HG03108 (cell line): ENCODE results near the gene GRIA4.
A peak's percentile ranks its signal among the peaks of the same experiment; 100 is the strongest.
"Not testable (repeated sequence)": the region's sequence is repeated elsewhere in the genome, so short reads cannot be mapped to it uniquely, and the experiment has no call there.

Experiments
- ATAC-seq: cut with Tn5 transposase; IDR thresholded peaks from one replicate; pipeline ENCODE4 v1.9.1; 2021; ENCODE audit warnings: moderate library complexity; ENCODE audit not compliant: unreplicated experiment

The GRIA4 gene

DNA sequence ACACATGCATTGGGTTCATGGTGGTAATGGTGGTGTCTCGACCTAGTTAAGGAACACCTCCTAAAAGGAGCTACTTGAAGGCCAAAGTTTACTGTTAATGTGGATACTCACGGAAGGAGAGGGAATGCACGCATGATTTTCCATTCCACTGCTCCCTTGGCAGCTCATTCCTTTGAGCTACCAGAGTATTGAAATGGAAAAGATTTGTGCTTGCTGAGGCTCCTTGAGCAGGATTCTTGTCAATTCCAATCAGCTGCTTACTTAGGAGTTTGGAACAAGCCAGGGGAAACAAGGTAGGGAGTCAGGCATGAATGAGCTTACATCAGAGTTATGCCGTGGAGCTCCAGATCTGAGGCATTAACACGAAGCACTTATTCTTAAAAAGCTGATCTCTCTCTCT is 108.8 kb downstream of the GRIA4 start:
- no peak for ATAC-seq

DNA sequence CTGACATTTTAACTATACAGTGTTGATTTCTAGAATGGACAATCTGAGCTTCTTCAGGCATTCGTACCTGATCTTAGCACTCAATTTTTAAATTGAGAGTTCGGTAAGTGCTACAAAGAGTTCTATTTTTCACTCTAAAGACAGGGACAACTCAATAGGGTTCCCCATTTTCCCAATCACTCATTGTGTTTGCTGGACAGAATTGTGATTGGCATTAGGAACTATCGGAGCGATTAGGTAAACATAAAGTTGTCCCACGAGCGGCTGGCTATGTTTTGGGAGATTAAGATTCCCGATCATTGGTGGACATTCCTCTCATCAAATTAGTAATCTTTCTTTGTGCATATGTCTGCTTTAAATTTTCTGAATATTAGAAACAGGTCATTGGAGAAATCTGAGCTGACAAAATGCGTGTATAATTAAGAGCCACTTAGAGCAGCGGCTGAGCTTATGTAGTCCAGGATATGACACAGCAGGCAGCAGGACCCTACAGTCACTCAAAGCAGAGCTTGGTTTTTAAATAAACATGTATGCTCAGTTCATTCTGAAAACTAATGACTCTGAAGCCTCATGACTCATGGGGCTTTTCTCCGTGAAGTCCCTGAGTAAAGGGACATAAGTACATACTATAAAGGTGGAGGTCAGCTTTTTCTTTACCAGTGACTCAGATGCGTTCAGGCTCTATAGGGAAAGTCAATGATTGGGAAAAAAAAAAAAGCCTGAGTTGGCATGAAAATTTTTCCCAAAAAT is 109.4 kb downstream of the GRIA4 start:
- peak; percentile 95 for ATAC-seq

DNA sequence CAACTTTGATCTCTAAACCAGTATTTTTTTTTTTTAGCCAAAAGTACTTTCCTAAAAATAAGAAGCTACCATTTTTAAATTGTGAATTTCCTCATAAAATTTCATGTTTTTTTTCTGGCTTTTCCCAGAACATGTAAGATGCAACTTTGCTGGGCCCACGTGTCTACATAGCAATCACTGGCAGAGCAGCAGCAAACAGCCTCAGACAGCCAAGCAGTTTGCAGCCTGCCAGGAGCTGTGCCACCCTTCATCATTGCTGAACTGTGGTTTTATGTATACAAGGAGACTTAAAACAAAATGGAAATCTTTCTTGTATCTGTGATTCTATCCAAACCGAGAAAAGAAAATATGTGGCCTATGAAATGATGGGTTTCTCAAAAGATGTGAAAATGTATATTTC is 110.2 kb downstream of the GRIA4 start:
- no peak for ATAC-seq

DNA sequence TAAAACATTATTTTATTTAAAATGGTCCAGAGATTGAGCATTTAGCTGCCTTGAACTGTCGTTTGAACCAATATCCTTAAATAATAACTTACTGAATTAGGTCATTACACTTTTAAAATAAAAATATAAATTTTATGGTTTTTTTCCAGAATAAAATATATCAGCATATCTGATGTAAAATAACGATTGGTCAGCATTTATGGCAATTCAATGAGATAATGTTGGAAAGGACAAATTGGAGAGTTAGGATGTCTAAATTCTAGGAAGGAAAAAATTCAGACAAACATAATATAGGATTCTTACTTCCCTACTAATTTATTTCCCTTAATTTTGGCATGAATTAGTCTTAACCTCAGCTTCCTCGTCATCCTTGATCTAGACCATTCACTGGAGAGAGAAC is 113.4 kb downstream of the GRIA4 start:
- ATAC-seq: no peak

DNA sequence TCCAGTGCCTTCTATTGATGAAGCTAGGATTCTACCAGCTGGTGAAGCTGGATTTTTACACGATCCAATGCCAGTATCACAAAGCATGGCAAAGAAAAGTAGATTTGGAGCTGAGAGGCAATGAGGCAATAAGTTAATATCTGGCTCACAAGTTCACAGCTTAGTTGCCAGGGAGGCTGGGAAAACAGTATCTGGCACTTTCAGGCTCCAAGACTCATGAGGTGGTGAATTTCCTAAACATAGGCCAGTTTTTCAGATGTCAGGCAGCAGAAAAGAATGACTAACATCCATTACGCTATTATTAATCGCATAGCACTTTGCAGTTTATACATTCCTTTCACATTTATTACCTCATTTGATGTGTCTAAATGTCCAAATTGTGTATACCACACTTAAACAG is 122.7 kb downstream of the GRIA4 start:
- ATAC-seq: no peak

DNA sequence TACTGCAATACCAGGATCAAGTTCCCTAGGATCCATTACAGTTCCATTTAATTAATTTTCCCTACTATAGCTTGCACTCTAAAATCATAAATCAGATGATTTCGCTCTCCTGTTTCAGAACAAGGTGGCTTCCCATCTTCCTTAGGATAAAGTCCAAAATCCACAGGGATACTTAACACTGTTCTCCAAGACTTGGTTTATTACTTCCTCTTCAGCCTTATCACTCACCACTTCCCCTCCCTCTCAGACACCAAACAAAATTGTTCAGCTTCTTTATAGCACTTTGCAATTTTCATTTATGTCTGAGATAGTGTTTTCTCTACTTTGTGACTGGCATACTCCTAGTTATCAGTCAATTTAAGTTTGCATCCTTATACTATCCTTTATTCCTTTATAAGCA is 124.6 kb downstream of the GRIA4 start:
- no peak for ATAC-seq

DNA sequence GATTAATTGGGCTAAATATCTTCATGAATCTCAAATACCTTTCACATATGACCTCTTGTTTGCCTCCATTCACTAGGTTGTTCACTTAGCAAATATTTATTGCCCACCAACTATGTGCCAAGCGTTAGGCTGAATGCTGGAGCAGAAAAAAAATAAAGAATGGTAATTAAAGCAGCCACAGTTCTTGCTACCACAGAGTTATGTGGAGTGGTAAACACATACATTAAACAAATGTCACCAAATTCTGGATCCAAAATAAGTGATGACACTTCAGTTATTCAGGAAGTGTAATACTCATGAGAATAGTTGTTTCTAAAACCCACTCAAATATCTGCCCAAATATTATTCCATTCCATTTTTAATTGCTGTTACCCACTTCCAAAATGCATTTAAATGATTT is 128.4 kb downstream of the GRIA4 start:
- no peak for ATAC-seq

DNA sequence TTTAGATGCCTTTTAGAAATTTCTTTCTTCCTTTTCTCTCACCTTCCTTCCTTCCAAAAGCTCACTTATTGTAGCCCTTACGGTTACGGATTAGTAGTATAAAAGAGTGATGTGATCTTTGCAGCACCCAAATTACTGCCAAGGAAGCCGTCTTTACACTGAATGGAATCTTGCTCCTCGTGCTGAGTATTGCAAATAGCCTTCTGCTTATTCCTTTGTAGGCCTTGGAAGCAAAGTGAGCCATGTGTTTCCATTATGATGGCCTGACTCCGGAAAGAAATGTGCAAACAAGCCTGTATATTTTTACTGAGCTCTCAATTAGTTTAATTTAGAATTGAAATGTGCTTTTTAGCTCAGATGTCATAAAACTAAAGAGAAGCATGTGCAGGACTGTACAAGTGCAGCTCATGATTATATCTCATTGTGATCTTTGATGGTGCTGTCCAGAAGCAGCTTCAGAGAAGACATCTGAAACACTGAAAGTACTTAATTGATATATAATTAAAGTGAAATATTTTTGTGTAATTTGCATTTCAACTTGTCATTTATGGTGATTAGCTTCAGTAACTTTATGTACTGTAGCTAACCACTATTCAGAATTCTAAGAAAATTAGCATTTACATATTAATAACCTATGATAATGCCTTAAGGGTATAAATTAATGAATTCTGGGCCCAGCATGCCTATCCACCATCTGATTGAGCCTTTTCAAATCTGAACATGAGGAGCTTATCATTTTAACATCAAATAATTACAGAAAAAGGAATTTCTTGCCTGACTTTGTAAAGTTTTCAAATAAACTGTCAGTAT is 129.3 kb downstream of the GRIA4 start:
- ATAC-seq: no peak

DNA sequence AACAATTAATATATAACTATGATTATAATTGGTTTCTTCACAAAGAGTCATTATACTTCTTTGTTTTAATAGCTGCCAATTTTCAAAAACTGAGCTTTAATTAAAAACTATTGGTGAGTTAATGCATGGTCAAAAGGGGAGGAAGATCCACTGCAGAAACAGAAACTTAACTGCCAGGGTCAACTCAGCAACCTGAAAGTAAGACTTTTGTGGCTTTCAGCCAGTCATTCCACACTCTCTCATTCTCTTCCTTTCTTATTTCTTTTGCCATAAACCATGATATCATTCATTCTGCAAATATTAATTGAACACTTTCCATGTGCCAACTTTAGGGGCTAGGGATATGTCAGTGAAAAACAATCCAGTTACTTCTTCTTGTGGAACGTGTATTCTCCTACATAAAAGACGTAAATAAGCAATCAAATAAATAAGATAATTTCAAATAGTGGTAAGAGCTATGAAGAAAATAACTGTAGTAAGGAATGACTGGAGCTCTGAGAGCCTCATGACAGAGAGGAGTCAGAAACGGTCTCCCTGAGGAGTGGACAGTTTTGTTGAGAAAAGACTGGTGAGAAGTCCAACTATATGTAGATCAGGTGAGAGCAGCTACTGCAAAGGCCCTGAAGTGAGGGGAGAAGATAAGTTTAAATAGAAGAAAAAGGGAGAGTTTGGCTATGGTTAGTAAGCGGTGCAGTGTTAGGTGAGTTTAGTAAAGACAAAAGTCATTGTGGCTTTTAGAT is 130.5 kb downstream of the GRIA4 start:
- peak; percentile 94 for ATAC-seq

DNA sequence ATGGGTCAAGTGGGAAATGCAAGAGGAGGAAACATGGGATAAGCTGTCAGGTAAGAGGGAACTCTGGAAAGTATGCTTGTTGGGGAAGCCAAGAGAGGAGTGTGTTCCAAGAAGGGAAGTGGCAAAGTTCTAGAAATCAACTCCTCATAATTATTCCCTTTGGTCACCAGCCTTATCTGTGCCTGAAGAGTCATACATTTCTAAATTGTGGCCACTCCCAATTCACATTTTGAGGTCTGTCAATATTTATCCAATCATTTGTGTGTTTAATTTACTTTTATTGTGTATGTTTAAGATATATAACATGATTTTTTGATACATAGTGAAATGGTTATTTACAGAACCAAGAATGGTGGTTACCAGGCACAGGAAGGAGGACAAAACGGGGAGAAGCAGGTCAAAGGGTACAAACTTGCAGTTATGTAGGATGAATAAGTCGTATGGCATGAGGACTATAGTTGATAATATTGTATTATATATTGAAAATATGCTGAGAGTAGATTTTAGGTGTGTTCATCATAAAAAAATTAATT is 131.7 kb downstream of the GRIA4 start:
- no peak for ATAC-seq

DNA sequence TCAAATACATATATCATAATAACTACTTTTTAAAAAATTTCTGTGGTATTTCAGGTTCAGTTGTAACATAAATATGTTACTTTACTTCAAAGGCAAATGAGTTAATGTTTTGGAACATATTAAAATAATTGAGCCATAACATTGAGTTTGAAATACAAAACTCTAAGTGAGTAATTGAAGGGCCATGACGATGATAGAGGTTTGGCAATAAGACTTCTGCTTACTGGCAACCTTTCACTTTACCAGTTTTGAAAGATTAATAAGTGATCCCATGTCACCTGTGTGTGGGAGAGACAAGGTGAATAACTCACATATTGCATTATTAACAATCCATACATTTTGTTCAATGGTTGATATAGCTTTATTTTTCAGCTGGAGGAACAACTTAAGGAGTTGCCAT is 144.4 kb downstream of the GRIA4 start:
- ATAC-seq: no peak

DNA sequence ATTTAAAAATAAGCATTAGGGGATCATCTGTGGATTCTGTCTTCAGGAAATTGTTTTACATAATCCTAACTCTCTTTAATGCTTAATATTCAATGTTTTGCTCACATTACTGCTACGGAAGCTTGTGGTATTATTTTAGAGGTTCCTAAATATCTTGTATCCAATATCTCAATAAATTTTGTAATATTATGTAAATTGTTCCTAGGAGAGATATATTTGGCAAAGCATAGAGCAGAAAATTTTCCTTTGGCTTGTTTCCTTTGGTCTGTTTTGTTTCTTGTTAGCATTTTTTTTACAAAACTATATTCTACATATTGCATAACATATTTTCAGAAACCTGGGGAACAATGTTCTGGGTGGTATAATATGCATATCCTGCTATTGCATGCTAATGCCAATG is 144.8 kb downstream of the GRIA4 start:
- no peak for ATAC-seq

DNA sequence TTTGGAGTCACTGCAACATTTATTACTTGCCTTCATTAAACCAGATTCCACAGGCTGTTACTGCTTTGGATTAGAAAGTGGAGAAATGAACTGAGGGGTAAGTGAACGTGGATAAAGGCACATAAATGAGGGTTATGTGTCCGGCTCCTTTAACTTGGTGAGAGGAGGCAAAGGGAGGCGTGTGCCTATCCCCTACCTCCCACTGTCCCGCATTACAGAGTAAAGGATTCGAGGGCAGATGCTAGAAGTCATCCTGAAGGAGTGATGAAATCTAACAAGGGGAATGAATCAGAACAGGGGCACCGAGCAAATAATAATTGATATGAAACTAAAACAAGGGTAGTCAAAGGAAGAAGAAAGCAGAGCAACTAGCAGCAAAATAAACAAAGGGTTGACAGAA is 147.2 kb downstream of the GRIA4 start:
- no peak for ATAC-seq

DNA sequence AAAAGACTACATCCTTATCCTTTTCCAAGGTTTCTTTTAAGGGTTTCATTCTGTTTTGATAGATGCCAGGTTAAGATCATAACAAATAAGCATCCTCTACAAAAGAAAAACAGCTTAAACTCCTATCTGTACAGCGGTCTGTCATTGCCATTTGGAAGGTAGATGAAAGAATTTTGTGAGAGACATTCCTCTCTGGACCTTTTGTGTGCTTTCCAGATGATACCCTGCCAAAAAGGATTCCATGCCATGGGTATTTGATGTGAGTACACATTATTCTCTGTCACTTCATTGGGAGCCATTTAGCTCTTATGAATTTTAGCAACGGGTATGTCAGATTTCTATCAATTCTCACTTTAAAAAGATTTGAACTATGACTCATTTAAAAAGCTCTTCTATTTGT is 153.7 kb downstream of the GRIA4 start:
- no peak for ATAC-seq

DNA sequence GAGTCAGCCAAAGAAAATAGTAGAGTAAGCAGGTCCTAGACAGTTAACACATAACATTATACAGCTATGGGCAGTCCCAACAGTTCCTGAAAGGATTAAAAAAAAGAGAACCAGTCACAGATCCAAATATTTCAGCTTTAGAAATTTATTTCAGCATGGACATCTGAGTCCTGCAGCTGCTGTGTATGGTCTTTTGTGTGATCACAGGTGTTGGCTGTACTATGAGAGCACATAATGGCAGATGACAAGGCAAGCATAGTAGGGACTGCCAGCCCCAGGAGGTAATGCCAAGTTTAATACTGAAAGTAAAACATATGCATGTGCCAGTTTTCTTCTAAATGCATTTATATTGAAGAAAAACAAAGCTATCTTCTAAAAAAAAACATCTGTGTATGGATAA is 158.1 kb downstream of the GRIA4 start:
- no peak for ATAC-seq

DNA sequence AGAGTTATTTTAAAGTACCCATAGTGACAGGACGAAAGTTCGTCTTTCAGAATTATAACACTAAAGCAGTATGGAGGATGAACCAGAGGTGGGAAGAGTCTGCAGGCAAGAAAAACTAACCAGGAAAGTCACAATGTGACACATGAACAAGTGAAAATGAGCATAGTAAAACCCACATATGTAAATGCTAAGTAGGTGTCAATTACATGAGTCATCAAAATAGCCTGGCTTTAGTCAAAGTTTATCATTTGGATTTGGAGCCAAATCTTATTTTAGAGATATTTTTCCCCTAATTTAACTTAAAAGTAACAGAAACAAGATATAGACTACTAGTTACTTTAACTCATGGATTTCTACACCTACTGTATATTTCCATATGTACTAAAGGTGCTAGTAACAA is 159.8 kb downstream of the GRIA4 start:
- ATAC-seq: no peak

DNA sequence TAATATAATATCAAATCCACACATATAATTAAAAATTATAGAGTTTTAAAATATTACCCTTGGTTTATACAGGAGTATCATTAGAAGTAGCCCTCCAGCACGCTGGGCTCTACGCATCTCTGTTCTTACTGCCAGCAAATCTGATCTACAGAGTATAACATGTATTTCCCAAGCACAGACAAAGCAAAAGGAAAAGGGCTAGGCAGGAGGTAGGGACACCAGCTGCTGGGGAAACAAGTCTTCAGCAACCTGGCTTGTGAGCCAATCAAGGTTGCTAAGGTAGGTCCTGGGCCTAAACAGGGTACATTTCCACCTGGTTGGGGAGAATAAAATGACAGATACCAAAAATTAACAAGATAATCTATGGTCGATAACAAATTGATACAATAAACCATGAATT is 163.6 kb downstream of the GRIA4 start:
- not testable (repeated sequence) for ATAC-seq

DNA sequence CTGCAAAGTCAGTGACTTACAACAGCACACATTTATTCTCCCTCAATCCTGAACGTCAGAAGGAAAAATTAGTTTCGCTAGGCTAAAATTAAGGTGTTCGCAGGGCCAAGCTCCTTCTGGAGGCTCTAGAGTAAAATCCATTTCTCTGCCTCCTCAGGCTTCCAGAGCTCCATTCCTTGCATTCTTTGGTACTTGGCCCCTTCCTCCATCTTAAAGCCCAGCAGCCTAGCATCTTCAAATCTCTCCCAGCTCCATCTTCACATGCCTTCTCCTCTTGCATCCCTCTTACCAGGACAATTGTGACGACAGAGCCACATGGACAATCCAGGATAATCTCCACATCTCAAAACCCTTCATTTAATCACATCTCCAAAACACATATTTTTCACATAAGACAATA is 165.0 kb downstream of the GRIA4 start:
- no peak for ATAC-seq

DNA sequence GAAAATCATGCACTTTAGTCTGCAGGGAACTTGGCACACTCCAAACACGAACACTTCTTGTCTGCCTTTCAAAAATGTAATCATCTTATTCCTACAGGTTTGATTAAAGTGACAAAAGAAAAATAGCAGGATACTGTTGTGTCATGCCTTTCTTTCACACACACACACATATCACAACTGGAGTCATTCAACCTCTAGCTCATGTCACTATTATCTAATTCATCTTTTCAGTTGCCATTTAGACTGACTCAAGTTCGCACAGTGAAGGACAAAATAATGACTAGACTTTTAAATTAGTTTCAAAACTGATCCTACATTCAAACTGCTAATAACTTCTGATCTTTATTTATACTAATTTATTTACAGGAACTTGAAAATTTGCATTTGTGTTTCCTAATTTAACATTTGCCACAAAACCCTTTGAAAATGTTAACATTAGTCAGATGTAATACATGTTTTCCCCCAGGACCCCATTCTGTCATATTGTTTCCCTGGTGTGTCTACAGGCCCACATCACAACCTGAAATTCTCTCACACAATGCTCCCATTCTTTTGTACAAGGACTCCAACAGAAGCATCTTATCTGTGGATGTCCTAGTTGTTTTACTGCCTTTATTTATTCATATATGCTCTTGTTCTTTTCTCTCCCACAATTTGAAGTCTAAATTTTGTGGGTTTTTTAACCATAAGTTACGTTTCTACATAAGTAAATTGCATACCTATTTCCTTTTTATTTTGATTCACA is 171.1 kb downstream of the GRIA4 start:
- ATAC-seq: no peak

DNA sequence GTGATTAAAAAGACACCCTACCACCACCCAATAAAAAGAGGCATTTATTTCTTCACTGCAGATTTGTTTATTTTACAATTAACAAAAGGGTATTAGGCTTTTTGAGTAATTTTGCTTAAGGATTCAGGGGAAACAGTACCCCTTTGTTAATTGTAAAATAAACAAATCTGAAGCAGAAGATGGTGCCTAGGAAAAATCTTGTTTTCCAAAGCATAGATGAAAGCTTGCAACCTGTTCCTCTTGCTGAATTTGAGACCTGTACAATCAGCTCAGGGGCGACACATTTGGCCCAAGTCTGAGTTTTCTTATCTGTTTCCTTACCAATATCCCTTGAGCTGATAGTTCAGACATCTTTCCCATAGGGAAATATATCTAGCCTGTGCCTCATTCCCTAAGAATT is 171.9 kb downstream of the GRIA4 start:
- ATAC-seq: no peak

DNA sequence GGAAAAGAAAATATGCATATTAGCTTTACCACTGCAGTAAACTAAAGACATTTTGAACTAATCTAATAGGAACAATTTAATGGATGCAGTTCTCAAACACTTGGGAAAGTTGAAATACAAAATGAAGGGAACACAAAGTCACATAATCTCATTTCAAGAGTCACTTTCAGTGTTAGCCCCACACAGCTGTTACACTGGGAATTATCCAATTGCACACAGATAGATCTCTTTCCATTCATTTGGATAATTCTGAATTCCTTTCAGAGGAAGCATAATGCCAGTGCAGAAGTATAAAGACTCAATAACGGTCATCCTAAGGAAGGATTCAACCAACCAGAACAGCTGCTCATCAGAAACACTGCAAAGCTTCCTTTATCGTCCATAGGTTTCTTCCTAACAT is 173.3 kb downstream of the GRIA4 start:
- no peak for ATAC-seq
